OCI-LY7 (cell line): ENCODE data around the gene PUM1. TPM values are rescaled to one million over a fixed set of nuclear protein-coding genes. Genes with fewer than 3 reads are reported as not detected.

Source experiments
- BruUV-seq: library from RNA; stranded (reverse); fragments of 400-500 nt; replicated peaks from 2 replicates; lab custom pipeline; 2021; lab: Mats Ljungman, UMichigan
- CTCF ChIA-PET: fragments of 300-600 bp; sonication (Branson Sonifier 250); formaldehyde crosslinking; loops from one replicate; lab custom pipeline; 2022; ENCODE audit warnings: antibody characterized with exemption; ENCODE audit not compliant: unreplicated experiment; lab: Charles Lee
- POLR2A ChIA-PET: fragments of 300-600 bp; sonication (Branson Sonifier 250); formaldehyde crosslinking; loops from one replicate; lab custom pipeline; 2022; ENCODE audit warnings: antibody characterized with exemption; lab: Charles Lee
- DNase-seq: peaks from one replicate; pipeline ENCODE4 v3.0.0-alpha.2; 2015; ENCODE audit warnings: low spot score
- H2AFZ ChIP-seq: fragments of 200-600 bp; sonication (generic), shearing (Covaris generic); 2 replicates; pipeline ENCODE4 v1.6.1; 2014; ENCODE audit warnings: mild to moderate bottlenecking, antibody characterized with exemption, low read length, moderate library complexity
- H3K27ac ChIP-seq: fragments of 200-600 bp; sonication (generic); 2 replicates; pipeline ENCODE4 v1.5.1; 2014; ENCODE audit warnings: mixed run types, low read depth, mild to moderate bottlenecking, moderate library complexity, low read length, inconsistent platforms; ENCODE audit not compliant: poor library complexity, severe bottlenecking
- H3K36me3 ChIP-seq: fragments of 200-600 bp; sonication (generic); 2 replicates; pipeline ENCODE4 v1.6.1; 2014; ENCODE audit warnings: mild to moderate bottlenecking, antibody characterized with exemption, low read length, moderate library complexity, mixed read lengths; ENCODE audit not compliant: insufficient read depth
- H3K4me1 ChIP-seq: fragments of 200-600 bp; sonication (generic); 2 replicates; pipeline ENCODE4 v1.5.1; 2014; ENCODE audit warnings: mild to moderate bottlenecking, low read length; ENCODE audit not compliant: insufficient read depth, poor library complexity, severe bottlenecking
- H3K4me2 ChIP-seq: fragments of 200-600 bp; sonication (generic); 2 replicates; pipeline ENCODE4 v1.6.1; 2014; ENCODE audit warnings: mild to moderate bottlenecking, low read length
- H3K4me3 ChIP-seq: fragments of 200-600 bp; sonication (generic); 2 replicates; pipeline ENCODE4 v1.5.1; 2014; ENCODE audit warnings: mild to moderate bottlenecking, low read depth, low read length; ENCODE audit not compliant: poor library complexity, severe bottlenecking
- H3K79me2 ChIP-seq: fragments of 200-600 bp; sonication (generic); 2 replicates; pipeline ENCODE4 v1.6.1; 2016; ENCODE audit warnings: low read depth, mild to moderate bottlenecking, low read length, moderate library complexity, mixed read lengths; ENCODE audit not compliant: insufficient read depth
- H3K9me2 ChIP-seq: fragments of 200-600 bp; sonication (generic); 2 replicates; pipeline ENCODE4 v1.6.1; 2016; ENCODE audit warnings: mild to moderate bottlenecking, low read length, mixed read lengths; ENCODE audit not compliant: insufficient read depth
- H3K9me3 ChIP-seq: fragments of 200-600 bp; sonication (generic); 2 replicates; pipeline ENCODE4 v1.6.1; 2014; ENCODE audit warnings: mild to moderate bottlenecking, mixed run types, low read length, mixed read lengths
- H4K20me1 ChIP-seq: fragments of 200-600 bp; sonication (generic); 2 replicates; pipeline ENCODE4 v1.6.1; 2014; ENCODE audit warnings: mild to moderate bottlenecking, antibody characterized with exemption, low read length, moderate library complexity, mixed read lengths; ENCODE audit not compliant: insufficient read depth
- CTCF ChIP-seq: fragments of 200-600 bp; sonication (generic); conservative IDR thresholded peaks from 2 replicates; pipeline ENCODE4 v1.5.1; 2014; ENCODE audit warnings: mild to moderate bottlenecking, antibody characterized with exemption, low read length, moderate library complexity, mixed read lengths
- EZH2phosphoT487 ChIP-seq: fragments of 200-600 bp; sonication (generic); IDR thresholded peaks from 2 replicates; pipeline ENCODE4 v1.6.1; 2018; ENCODE audit warnings: low read depth, borderline replicate concordance, mild to moderate bottlenecking, mixed run types, antibody characterized with exemption, low read length, moderate library complexity, mixed read lengths
- intact Hi-C: fragments of 100-400 bp; cut with micrococcal nuclease; formaldehyde crosslinking; loops from one replicate; pipeline ENCODE4 v1.10.0; 2022; ENCODE audit not compliant: unreplicated experiment
- total RNA-seq, 2 experiments: library from RNA; depleted of rRNA in 1 of 2; stranded (reverse); fragments of >200 nt in 1 of 2; shearing (Covaris generic) in 1 of 2; gene quantifications; 2 replicates each; pipeline ENCODE4 v1.2.3, GENCODE V29; 2014 to 2022

The PUM1 gene
- total RNA-seq, 2 experiments from 2014 or later = 52.0 to 97.5 TPM

DNA sequence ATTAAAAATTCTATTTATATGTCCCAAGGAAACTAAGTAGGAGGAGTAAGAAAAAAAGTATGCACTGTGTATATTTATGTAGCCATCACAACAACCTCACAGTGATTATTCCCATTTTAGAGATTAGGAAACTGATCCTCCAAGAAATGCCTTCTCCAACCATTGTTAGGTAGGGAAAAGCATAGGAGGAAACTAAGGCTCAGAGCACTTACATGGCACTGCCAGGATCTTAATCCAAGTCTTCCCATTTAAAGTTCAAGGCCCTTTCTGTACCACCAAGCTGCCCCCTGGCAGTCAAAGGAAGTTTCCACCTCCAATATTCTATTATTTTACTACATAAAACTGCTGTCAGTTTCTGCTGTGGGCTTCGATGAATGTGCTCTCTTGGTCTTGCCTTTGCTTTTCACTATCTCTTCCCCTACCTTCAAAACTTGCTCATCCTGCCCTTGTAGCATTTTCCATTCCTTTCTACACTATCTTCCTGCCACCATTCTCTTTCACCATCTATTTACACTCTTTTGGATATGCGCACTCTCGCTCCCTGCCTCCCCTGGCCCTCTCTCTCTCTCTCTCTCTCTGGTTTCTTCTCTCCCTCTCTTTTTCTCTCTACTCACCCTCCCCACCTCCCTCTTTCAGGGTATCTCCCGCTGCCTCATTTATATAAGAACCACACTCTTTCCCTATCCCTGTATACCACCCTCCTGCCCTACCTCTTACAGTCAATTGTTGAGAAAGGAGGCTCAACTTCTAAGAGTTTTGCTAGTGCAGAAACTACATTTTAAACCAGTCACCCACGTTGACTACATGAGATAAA, 34.0 kb downstream of the PUM1 start:
- intact Hi-C loops = no loop called here
- Histone ChIP-seq H3K79me2 (peaks cover 99% of the 10 kb centered on the region), H3K36me3 (peaks cover 70% of the 10 kb centered on the region), H3K4me3 (no peak overlapping the region), H3K27ac (no peak overlapping the region), H2AFZ (no peak overlapping the region), H4K20me1 (peaks cover 53% of the 10 kb centered on the region), H3K9me3 (no peaks in the 10 kb centered on the region), H3K4me2 (no peak overlapping the region), H3K9me2 (no peaks in the 10 kb centered on the region), H3K4me1 (peaks cover 54% of the 10 kb centered on the region)
- TF ChIP-seq CTCF (no peak), EZH2phosphoT487 (no peak)
- CTCF ChIA-PET = no interaction called here
- BruUV-seq = no TSS peak
- POLR2A ChIA-PET = interaction anchor here (0.6 to 1.5 kb wide), 4 partner anchors 10 to 56 kb away, joined by 3 to 6 read pairs (median 4); no protein-coding TSS in a partner anchor
- DNase-seq = no peak

- CTCF ChIA-PET = interaction anchor here (0.6 kb wide), 1 partner anchor 39 kb away, joined by 4 read pairs; no protein-coding TSS in a partner anchor
- Histone ChIP-seq H2AFZ (no peak overlapping the region), H3K27ac (peak overlapping the region; percentile 62), H3K4me3 (no peak overlapping the region), H3K79me2 (peaks cover 98% of the 10 kb centered on the region), H3K36me3 (peaks cover 74% of the 10 kb centered on the region), H3K4me2 (peak overlapping the region; percentile 60), H4K20me1 (peaks cover 54% of the 10 kb centered on the region), H3K9me2 (no peaks in the 10 kb centered on the region), H3K4me1 (peaks cover 48% of the 10 kb centered on the region), H3K9me3 (no peaks in the 10 kb centered on the region)
- no peak for DNase-seq
- intact Hi-C loops = no loop called here
- no peak for TF ChIP-seq EZH2phosphoT487
- TF ChIP-seq CTCF = no peak
- POLR2A ChIA-PET = interaction anchor here (0.7 to 2.1 kb wide), 2 partner anchors 16 to 1846 kb away, joined by 3 to 10 read pairs; no protein-coding TSS in a partner anchor
- no TSS peak for BruUV-seq
Measured at GRCh38 chr1:31029026-31029425, 36.5 kb downstream of the PUM1 start.
